NCI-H1930 (cell line): Measurements from ENCODE around the gene SPECC1.
"Not testable (repeated sequence)": the region's sequence is repeated elsewhere in the genome, so short reads cannot be mapped to it uniquely, and the experiment has no call there.

Experiments
- DNase-seq, 2 experiments: peaks; one replicate each; lab custom pipeline; 2025; lab: John Stamatoyannopoulos, UW

The SPECC1 gene

DNA sequence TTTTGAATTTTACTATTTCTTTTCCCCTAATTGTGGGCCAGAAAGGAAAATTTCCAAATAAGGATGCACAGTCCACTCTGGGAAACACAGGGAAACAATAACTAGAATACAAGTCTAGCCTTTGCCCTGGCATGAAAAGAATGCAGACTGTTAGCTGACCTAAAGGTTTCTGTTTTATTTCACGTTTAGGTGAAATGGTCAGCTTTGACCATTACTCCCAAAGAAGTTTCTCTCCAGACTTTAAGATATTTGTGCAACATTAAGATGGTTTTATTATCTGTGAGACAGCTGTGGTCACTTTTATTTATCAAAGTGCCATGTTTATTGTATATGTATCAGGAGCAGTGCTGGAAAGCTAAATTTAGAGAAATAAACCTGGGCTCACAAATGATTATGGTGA, 163.9 kb downstream of the SPECC1 start:
- DNase-seq = no peak

DNA sequence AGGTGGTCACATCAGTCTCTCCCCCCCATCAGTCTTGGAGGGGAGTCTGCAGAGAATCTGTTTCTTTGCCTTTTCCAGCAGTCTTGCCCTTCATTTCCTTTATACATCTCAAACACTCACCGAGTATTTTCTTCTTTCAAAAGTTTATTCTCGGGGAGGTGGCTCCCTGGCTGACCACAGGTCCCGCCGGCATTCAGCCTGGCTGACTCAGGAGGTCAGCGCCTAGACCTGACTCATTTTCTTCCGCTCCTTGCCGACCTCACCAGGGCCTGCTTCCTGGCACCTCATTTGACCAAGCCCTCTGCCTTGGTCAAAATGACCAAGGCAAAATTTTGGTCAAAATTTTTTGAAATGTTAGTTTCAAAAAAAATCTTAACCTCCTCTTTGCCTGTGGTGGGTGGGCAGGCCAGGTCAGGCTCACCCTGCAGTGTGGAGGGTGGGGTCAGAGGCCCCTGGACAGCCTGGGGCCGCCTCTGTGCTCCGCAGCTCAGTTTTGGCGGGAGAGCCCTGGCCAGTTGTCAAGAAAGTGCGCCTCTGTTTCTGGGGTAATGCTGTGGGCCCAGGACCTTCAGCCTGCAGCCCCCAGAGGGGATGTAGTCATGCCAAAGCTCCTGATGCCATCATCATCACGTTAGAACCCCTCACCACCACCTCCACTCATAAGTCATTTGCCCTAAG, 165.6 kb downstream of the SPECC1 start:
- DNase-seq = no peak

DNA sequence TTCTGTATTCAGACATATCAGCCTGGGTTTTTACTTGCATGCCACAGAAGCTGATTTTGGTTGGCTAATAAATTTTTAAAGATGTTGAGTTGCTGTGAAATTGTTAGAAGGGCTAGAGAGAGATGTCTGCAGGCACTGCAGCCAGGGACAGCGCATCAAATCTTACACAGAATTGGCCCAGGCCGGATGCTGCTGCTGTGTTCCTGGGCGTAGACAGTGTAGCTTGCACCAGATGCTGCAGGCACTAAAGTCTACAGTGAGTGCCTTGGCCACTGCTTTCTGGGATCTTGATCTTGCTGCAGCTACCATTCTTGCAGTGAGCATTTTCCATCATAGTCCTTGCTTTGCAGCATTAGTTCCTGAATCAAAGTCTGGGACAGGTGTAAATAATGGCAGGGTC, 169.9 kb downstream of the SPECC1 start:
- DNase-seq = no peak

DNA sequence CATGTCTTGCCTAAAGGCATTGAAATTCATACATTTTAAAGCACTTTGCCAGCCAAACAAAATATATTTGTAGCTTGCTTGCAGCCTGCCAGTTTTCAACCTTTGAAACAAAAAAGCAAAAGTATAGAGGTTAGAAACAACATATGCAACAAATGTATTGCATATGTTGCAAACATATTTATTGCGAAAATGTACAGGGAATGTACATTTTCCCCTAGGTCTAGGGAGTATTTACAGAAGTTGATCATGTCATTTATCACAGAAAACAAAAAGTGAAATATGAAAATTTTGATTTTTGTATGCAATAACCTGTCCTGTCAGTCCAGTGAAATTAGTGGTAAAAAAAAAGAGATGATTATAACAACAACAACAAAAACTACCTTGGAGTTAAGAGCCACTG, 171.5 kb downstream of the SPECC1 start:
- DNase-seq = no peak

DNA sequence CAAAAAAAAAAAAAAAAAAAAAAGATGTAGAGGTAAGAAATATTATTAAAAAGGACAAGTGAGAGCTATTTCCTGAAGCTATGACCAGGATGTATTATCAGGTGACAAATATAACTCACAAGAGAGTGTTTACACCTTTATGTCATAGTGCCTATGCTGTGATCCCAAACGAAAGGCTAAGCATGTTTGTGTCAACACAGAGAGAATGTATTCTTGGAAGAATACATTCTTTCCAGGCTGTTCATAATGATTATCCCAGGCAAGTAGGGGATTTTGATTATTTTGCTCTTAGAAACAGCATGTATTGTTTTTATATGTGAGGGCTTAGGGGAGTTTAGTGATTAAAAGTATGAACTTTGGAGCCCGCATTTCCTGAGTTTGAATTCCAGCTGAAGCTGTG, 175.0 kb downstream of the SPECC1 start:
- no peak for DNase-seq

DNA sequence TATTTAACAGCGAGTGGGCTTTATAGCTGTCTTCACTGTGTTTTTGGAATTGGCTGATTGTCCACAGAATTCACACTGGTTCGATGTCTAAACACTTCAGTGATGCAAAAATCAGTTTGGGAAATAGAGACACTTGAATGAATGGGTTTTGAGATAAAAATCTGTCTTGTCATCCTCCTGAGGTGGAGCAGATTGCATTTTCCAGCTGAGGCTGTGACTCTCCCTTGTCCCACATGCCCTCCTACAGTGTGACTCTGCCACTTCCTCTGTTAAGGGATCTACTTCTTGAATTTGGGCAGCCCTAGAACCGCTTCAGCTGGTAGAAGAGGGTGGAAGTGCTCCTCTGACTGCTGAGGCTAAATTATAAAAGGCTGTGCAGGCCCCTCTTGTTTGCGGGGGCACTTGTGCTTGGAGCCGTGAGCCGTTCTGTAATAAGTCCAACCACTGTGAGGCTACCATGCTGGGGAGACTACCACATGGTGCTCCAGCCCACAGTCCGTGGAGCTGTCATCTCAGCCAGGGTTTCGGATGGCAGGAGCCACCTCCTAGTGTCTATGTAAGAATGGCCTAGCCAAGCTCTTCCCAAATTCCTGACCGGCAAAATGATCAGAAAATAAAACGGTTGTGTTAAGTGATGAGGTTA, 175.9 kb downstream of the SPECC1 start:
- DNase-seq = no peak

DNA sequence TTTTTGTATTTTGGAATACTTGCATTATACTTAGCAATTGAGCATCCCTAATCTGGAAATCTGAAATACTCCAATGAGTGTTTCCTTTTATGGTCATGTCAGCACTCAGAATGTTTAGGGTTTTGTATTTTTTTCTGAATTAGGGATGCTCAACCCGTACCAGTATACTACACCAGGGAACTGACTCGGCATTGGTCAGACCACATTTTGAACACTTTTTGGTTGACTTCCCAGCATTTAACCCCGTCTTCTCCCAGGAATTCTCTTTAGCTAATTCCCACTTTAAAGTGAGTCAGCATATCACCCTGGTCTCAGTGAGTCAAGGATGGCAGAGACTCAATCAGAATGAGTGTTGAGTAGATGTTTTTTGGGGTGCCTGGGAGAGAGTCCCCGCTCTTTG, 177.9 kb downstream of the SPECC1 start:
- DNase-seq = no peak

DNA sequence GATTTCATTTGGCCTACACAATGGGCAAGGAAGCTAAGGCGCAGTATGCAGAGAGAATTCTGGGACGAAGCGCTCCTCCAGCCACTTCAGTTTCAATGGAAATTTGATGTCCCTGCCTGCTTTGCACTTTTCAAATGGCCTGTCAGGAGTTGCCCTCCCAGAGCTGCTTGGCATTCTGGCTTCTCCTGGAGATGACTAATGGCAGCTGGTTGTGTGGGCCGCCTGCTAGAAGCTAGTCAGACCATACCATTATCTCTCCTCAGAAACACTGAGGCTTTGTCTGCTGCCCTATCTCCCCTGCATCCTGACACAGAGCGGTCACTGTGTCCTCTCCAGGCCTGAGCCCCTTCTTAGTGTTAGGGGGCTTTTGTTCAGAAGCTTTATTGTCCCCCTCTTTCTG, 180.1 kb downstream of the SPECC1 start:
- DNase-seq = no peak

DNA sequence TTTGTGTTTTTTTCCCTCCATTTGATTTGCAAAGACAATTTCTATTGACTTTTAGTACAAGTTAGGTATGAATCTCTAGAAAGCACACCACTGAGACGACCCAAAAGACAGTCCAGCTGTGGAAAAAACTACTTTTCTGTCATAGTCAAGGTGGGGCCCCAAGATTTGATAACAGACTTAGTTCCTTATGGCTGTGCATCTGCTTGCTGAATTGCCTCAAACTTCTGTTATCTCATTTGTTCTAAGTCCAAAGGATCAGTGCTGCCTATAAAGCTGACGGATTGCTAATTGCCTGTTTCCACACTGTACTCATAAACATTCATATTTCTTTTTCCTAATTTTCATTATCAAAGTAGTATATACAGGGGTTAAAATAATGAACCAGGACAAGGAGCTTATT, 180.8 kb downstream of the SPECC1 start:
- DNase-seq = no peak

DNA sequence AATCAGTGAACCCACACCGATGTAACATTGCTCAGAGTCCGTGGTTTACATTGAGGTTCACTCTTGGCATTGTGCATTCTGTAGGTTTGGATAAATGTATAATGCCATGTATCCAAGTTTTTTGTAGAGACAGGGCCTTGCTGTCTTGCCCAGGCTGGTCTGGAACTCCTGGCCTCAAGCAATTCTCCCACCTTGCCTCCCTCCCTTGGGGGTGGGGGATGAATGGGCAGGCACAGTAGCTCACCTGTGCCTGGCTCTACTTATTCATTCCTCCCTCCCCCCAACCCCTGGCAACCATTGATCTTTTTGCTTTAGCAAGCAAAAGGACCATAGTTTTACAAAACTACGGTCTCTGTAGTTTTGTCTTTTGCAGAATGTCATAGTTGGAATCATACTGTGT, 181.4 kb downstream of the SPECC1 start:
- no peak for DNase-seq

DNA sequence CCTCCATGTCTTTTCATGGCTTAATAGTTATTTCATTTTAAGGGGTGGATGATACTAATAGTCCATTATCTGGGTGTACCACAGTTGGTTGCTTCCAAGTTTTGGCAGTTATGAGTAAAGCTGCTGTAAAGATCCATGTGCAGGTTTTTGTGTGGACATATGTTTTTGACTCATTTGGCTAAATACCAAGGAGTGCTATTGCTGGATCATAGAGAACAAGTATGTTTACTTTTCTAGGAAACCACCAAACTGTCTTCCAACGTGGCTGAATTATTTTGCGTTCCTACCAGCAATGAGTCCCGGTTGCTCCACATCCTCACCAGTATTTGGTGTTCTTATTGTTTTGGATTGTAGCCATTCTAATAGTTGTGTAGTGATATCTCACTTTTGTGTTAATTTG, 181.9 kb downstream of the SPECC1 start:
- no peak for DNase-seq

DNA sequence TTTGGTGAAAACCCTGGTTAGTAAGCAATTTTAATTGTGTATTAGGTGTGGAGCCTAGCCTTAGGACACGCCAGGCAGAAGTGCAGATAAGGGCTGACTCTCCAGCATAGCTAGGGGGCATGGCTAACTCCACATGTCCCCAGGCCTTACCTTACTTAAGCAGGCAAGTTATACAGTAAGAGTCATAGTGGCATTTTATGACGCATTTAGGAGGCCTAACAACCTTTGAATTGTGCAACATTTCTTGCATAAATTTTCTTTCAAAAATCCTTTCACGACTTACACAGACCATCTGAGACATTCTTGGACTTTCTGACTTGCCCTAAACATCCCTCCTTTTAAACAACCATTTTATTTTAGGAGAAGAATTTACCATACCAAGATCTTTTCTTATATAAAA, 187.1 kb downstream of the SPECC1 start:
- DNase-seq = not testable (repeated sequence)

DNA sequence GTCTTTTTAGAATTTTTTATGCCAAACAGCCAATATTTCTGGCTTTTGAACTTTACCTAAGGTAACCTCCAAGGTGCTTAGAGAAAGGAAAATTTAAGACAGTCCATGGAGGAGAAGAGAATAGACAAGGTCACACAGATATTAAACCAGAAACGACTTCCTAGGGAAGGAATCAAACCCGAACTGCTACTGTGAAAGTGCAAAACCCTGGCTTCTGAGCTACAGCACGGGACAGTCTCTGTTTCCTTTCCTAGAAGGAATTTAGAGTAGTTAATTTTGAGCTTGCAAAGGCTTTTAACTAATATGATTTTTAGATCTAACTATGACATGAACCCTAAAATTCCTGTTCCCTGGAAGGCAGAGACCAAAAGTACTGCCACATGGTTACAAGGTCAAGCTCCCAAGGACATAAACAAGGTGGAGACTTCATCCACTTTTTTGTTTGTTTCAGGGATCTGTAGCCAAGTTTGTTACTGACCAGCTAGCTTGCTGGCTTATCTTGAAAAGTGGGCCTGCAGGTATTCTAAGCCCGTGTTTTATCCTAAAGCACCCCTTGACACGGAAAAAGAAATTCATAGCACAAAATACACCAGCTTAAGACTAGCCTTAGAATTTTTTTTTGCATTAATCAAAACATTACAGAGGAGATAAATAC, 188.2 kb downstream of the SPECC1 start:
- DNase-seq = no peak

DNA sequence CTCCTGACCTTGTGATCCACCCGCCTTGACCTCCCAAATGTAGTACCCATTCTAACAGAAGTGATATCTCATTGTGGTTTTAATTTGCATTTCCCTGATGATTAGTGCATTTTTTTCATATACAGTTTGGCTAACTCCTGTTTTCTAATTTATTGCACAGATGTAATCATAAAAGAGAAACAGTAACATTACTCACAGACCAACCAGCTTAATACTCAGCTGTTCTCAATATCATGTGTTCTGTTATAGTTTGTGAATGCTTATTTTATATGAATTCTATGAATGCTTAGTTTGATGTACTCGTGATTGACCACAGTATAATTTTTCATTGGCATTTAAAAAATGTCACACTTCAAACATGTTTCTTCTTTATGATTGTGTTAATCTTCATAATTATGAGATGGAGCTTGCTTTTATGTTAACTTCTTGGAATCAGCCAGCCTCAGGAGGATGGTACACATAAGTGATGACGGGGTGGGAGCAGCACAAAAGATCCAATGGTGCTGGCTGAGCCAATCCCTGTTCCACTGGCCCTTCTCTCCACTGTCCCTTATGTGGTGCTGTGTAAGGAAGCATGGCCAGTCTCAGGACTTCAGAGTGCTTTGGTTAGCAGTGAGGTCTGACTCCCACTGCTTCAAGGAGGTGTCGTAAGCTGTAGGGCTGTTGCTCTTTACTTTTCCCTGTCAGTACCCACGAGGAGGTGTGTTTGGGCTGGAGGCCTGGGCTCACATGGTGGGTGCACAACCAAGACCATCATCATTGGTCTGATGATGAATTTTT, 191.0 kb downstream of the SPECC1 start:
- DNase-seq = no peak

DNA sequence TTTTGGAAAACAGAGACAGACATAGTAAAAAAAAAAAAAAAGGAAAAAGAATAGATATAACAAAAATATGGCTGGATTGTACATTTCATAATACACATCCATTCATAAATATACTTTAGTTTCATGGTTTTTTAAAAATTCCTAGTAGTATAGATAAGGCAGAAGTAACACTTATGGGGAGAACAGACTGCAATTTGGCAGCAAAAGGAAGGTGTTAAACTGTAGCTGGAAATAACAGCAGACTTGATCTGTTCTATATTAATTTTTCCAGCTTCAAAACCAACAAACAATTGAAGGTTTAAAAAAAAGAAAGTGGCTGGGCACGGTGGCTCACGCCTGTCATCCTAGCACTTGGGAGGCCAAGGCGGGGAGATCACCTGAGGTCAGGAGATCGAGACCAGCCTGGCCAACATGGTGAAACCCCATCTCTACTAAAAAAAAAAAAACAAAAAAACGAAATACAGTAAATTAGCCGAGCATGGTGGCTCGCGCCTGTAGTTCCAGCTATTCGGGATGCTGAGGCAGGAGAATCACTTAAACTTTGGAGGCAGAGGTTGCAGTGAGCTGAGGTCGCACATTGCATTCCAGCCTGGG, 191.8 kb downstream of the SPECC1 start:
- no peak for DNase-seq

DNA sequence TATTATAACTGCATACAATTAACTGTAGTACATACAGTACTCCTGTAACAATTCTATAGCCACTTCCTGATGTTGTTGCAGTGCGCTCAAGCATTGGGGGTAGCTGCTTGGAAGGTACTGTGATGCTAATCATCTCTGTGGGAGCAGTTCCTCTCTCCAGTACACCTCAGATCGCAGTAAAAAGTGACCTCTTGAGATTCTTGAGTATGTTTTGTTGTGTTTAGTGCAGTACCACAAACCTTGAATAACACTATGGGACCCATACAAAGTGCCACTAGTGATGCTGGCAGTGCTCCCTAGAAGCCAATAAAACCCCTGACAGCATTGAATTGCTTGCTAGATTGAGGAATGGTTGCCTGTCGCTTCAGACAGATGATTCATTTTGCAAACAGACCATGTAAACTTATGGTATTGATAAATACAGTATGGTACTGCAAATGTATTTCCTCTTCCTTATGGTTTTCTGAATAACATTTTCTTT, 193.0 kb downstream of the SPECC1 start:
- no peak for DNase-seq

DNA sequence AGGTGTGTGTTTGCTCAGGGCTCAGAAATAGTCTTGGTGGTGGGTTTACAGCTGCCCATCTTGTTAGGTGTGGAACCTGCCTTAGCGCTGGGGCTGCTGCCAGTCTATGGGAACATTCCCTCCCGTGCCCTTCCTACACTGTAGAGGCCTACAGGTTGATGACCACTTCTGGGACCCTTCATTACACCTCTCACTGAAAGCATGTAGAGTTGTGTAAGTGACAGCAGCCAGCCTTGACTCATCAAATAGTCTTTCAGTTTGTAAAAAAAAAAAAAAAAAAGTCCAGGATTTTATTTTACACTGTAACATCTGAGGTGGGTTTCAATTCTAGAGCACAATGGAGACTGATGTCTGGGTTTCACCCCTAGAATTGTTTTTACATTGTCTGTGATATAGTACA, 193.9 kb downstream of the SPECC1 start:
- no peak for DNase-seq

DNA sequence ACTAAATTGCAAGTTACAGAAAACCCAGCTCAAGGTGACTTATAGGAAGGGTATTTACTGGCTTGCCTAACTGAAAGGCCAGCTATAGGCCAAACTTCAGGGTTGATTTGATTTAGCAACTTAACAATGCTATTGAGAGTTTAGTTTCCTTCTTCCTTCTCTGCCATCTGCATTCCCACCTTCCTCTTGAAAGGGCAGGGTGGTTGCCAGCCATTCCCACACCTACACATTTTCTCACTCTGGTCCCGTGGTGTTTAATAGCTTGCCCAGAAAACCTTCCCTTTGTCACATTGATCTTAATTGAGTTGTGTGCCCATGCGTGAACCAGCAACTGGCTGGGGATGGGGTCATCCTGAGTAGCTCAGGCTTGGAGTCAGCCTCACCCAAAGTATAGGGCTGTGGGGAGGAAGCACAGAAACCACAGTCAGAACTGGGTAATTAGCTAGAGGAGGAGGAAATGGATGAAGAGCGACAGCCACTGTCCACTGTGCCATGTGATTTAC, 194.7 kb downstream of the SPECC1 start:
- DNase-seq = no peak

DNA sequence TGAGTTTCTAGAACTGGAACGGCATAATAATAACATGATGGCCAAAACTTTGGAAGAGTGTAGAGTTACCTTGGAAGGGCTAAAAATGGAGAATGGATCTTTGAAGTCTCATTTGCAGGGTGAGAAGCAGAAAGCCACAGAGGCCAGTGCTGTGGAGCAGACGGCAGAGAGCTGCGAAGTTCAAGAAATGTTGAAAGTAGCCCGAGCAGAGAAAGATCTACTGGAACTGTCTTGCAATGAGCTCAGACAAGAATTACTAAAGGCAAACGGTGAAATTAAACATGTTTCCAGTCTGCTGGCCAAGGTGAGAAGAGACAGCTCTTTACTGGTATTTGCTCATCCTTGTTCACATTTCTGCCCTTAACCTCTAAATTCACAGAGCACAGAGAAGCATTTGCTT, 196.4 kb downstream of the SPECC1 start:
- no peak for DNase-seq

DNA sequence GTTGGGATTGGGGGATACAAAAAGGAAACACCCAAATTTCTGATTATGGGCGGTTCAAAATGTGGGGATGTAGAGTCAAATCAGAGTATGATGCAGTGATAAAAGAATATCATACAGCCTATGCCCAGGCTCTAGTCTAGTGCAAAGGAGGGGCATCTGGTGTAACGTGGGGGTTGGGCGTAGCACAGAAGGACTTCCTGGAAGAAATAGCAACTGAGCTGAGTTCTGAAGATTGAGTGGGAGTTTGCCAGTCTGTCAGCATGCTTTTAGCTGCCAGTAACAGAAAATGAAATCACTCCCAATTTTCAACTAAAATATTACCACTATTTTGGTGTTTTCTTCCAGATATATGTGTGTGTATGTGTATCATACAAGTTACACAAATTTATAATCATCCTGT, 196.9 kb downstream of the SPECC1 start:
- no peak for DNase-seq

DNA sequence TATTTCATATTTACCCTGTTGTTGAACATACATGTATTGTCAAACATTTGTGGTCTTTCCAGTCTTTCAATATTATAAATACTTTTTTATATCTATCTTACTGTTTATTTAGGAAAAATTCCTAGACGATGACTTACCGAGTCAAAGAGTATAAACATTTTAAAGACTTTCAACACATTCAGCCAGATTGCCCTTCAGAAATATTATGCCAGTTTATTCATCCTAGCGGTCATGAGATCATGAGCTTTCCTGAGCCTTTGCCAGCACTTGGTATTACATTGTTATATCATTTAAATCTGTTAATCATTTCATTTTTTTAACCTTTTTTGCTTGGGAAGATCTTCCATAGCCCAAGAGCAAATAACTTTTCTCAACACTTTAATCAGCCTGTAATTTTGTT, 197.4 kb downstream of the SPECC1 start:
- no peak for DNase-seq
